ENCODE measurements around the gene YPEL1. TPM values are rescaled to one million over a fixed set of nuclear protein-coding genes. Genes with fewer than 3 reads are reported as not detected.

YPEL1 gene
- total and polyA plus RNA-seq, 2 of the 8 experiments (the other 6 are each of a cell fraction or from before 2014, with no cell fraction given), result 6.0 to 6.7 TPM

GRCh38 chr22:21683401-21683811 is 52.2 kb downstream of the YPEL1 start:
- no peaks in the 10 kb centered on the region for H3K4me1 ChIP-seq (replicated peaks in 1 of 4; ENCODE audit: control insufficient read depth in 3 of 4, insufficient read depth in 4 of 4, low read length in 3 of 4)
- no peak overlapping the region for H2BK5ac ChIP-seq (ENCODE audit: low read depth, low read length)
- H3K23ac ChIP-seq (ENCODE audit: insufficient read length), result no peak overlapping the region
- H3K36me3 ChIP-seq (ENCODE audit: control insufficient read depth in 2 of 4, insufficient read depth in 4 of 4, low read length in 3 of 4), result peaks cover 0 to 2% (median 0%) of the 10 kb centered on the region in 4 experiments; a peak in 4 of 8 replicates
- TF ChIP-seq CHD2 (IDR thresholded peaks at IDR 0.05; ENCODE audit: low read length) (no peak), ZNF274 (IDR thresholded peaks at IDR 0.05; ENCODE audit: borderline replicate concordance, extremely low read depth, low read length) (no peak), RNF2 (IDR thresholded peaks at IDR 0.05; ENCODE audit: borderline replicate concordance, low read depth, low read length, missing control alignments, poor library complexity, severe bottlenecking) (no peak), MAFK (IDR thresholded peaks at IDR 0.05; ENCODE audit: low read depth, low read length) (no peak), ASH2L (IDR thresholded peaks at IDR 0.05; ENCODE audit: low read length) (no peak), NANOG (IDR thresholded peaks at IDR 0.05; ENCODE audit: insufficient read depth, low read depth, low read length, poor library complexity, severe bottlenecking) (no peak), BACH1 (IDR thresholded peaks at IDR 0.05; ENCODE audit: low read length) (no peak), SP4 (IDR thresholded peaks at IDR 0.05; ENCODE audit: low read length) (no peak), MAX (IDR thresholded peaks at IDR 0.05) (no peak), ATF2 (IDR thresholded peaks at IDR 0.05; ENCODE audit: low read length) (no peak), BRCA1 (IDR thresholded peaks at IDR 0.05; ENCODE audit: low read depth, low read length) (no peak), GTF2F1 (IDR thresholded peaks at IDR 0.05; ENCODE audit: borderline replicate concordance, low read depth, low read length) (no peak), POU5F1 (IDR thresholded peaks at IDR 0.05; ENCODE audit: low read depth, low read length) (no peak)
- no peak overlapping the region for H3K4me2 ChIP-seq (ENCODE audit: insufficient read depth in 1 of 2, low read depth in 2 of 2, low read length in 2 of 2)
- no peak overlapping the region for H4K8ac ChIP-seq (ENCODE audit: extremely low read depth, insufficient read depth, low read length)
- no peaks in the 10 kb centered on the region for H3K79me2 ChIP-seq (ENCODE audit: control insufficient read depth in 1 of 2, insufficient read depth in 2 of 2, low read length in 2 of 2)
- WGBS, 2 experiments (ENCODE audit: extremely low coverage in 1 of 2, insufficient coverage in 1 of 2, insufficient read length in 1 of 2, insufficient replicate concordance in 2 of 2, low coverage in 1 of 2, low lambda C conversion rate in 2 of 2, missing lambda C conversion rate in 1 of 2), result 93% methylated on average over 7 of the region's 7 CpGs; no CpG with 5 or more reads in 1 of the 2 experiments
- no peak overlapping the region for H2BK15ac ChIP-seq (ENCODE audit: low read length)
- no peak overlapping the region for H2AK5ac ChIP-seq (ENCODE audit: low read depth, low read length)
- no peak overlapping the region for H4K91ac ChIP-seq (replicated peaks; ENCODE audit: insufficient read length, low read length)
- no peaks in the 10 kb centered on the region for H3K79me1 ChIP-seq (ENCODE audit: low read depth, low read length)
- H3K4me3 ChIP-seq (ENCODE audit: extremely low read depth in 1 of 4, insufficient read depth in 2 of 4, low read depth in 3 of 4, low read length in 4 of 4), result no peak overlapping the region
- H3K18ac ChIP-seq (ENCODE audit: extremely low read depth, low read length), result no peak overlapping the region
- H2AFZ ChIP-seq (ENCODE audit: low read length), result no peak overlapping the region
- no peak overlapping the region for H4K5ac ChIP-seq (ENCODE audit: insufficient read length, low read depth, low read length)
- DNase-seq (ENCODE audit: low read depth in 1 of 2, low spot score in 2 of 2), result no peak
- H4K20me1 ChIP-seq (replicated peaks in 1 of 2; ENCODE audit: control insufficient read depth in 1 of 2, insufficient read depth in 2 of 2, low read length in 2 of 2), result peaks cover 2 to 9% of the 10 kb centered on the region in 2 experiments
- H3K14ac ChIP-seq (ENCODE audit: insufficient read length), result no peak overlapping the region
- H3K27me3 ChIP-seq (replicated peaks in 1 of 4; ENCODE audit: control insufficient read depth in 3 of 4, extremely low read depth in 1 of 4, insufficient read depth in 3 of 4, low read length in 3 of 4), result no peaks in the 10 kb centered on the region
- no peak overlapping the region for H3K4ac ChIP-seq (replicated peaks; ENCODE audit: insufficient read length, low read depth, low read length)
- POLR2A ChIA-PET (ENCODE audit: partially characterized antibody), result no interaction called here
- H2BK20ac ChIP-seq (ENCODE audit: low read length), result no peak overlapping the region
- H2BK12ac ChIP-seq (ENCODE audit: low read depth, low read length), result no peak overlapping the region
- H3K27ac ChIP-seq (ENCODE audit: low read depth, low read length), result no peak overlapping the region
- CTCF ChIA-PET (ENCODE audit: partially characterized antibody), result interaction anchor here (1.5 to 1.9 kb wide), 2 partner anchors 17 to 264 kb away, joined by 4 read pairs; no protein-coding TSS in a partner anchor
- H3K9ac ChIP-seq (replicated peaks in 1 of 4; ENCODE audit: extremely low read depth in 1 of 4, low read depth in 3 of 4, low read length in 3 of 4), result no peak overlapping the region
- H3K23me2 ChIP-seq (ENCODE audit: low read depth, low read length), result no peaks in the 10 kb centered on the region
- H3K9me3 ChIP-seq (ENCODE audit: insufficient read depth in 2 of 2, low read depth in 1 of 2, low read length in 1 of 2), result no peaks in the 10 kb centered on the region
- H3K56ac ChIP-seq (replicated peaks; ENCODE audit: insufficient read length, low read depth, low read length), result no peak overlapping the region
- H2BK120ac ChIP-seq (replicated peaks; ENCODE audit: low read depth, low read length), result no peak overlapping the region
- FAIRE-seq, result no peak

All from H1 (cell line).